Measurements from ENCODE around the gene ARHGEF28. TPM values are rescaled to one million over a fixed set of nuclear protein-coding genes. Genes with fewer than 3 reads are reported as not detected.

ARHGEF28 gene
- total RNA-seq, 1 experiment from 2014 or later, result 0.57 TPM

DNA sequence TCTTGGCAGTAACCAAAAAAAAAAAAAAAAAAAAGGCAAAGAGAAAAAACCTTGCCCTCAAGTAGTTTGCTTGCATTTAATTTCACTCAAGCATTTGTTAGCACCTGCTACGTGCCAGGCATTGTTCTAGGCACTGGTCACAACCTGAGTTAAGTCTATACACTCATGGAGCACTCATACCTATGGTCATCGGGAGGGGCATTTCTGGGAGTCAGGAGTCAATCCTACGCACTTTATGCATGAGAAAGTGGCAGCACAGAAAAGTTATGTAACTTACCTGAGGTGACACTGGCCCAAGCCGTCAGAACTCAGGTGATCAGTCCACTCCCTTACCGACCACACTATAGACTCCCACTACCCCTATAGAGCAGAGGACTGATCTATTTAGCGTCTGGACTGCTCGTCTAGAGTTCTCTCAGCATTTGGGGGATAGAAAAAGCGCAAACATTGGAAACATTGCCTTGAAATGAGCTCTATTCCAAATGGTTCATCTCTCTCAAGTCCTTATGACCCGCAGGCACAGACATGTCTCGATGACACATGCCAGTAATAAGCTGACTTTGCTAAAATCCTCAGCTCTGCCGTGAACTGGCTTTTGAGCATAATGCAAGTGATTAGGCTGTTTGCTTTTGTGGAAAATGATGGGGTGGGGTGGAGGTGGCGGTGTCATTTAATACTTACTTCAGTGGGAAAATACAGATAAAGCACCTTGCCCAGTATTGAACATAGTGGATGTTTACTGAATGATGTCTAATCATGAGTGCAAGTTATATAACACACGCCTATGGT is 160.2 kb downstream of the ARHGEF28 start:
- Histone ChIP-seq H3K9ac (ENCODE audit: extremely low read depth, insufficient read length, low read length) (no peak overlapping the region), H3K18ac (ENCODE audit: insufficient read length, low read depth, low read length) (no peak overlapping the region), H3K27me3 (ENCODE audit: insufficient read depth, low read length) (no peaks in the 10 kb centered on the region), H3K79me1 (ENCODE audit: insufficient read depth, low read depth, low read length, poor library complexity, severe bottlenecking) (no peaks in the 10 kb centered on the region), H3K9me3 (ENCODE audit: control insufficient read depth, low read depth, low read length) (no peaks in the 10 kb centered on the region), H2AFZ (ENCODE audit: low read length) (no peak overlapping the region), H3K27ac (ENCODE audit: insufficient read length, low read depth, low read length) (no peak overlapping the region), H2BK20ac (ENCODE audit: low read depth, low read length, poor library complexity, severe bottlenecking) (no peak overlapping the region), H3K4ac (ENCODE audit: low read depth, low read length) (no peak overlapping the region), H3K4me1 (ENCODE audit: insufficient read depth, low read length) (no peaks in the 10 kb centered on the region), H4K20me1 (ENCODE audit: control insufficient read depth, insufficient read depth, insufficient read length) (no peaks in the 10 kb centered on the region), H2BK5ac (ENCODE audit: insufficient read length, low read length) (no peak overlapping the region), H2BK12ac (ENCODE audit: insufficient read length, low read depth, low read length) (no peak overlapping the region), H4K8ac (replicated peaks; ENCODE audit: insufficient read length, low read depth, low read length) (no peak overlapping the region), H4K91ac (ENCODE audit: insufficient read length, low read depth, low read length) (no peak overlapping the region), H3K23me2 (ENCODE audit: insufficient read length, low read depth, low read length, poor library complexity, severe bottlenecking) (no peaks in the 10 kb centered on the region), H3K14ac (ENCODE audit: insufficient read depth, low read length) (no peak overlapping the region), H2AK5ac (ENCODE audit: insufficient read length, low read length) (no peak overlapping the region), H2BK120ac (ENCODE audit: low read depth, low read length, poor library complexity, severe bottlenecking) (no peak overlapping the region), H3K23ac (ENCODE audit: insufficient read length, low read depth, low read length) (no peak overlapping the region), H3K79me2 (ENCODE audit: insufficient read depth, low read length) (no peaks in the 10 kb centered on the region), H3K4me2 (ENCODE audit: insufficient read depth, insufficient read length, low read length) (no peak overlapping the region), H4K5ac (ENCODE audit: insufficient read length, low read depth, low read length) (no peak overlapping the region), H3K56ac (ENCODE audit: insufficient read length, low read depth, low read length) (no peak overlapping the region), H3T11ph (ENCODE audit: low read length) (no peak overlapping the region), H2BK15ac (ENCODE audit: low read depth, low read length) (no peak overlapping the region)
- no CpG with 5 or more reads among the region's 13 CpGs for WGBS (ENCODE audit: extremely low coverage, insufficient read length, low lambda C conversion rate)
- DNase-seq, result no peak
- no peak overlapping the region for H3K27ac Mint-ChIP-seq
- no peaks in the 10 kb centered on the region for H3K4me1 Mint-ChIP-seq
- peaks cover 7% of the 10 kb centered on the region for H3K27me3 Mint-ChIP-seq (ENCODE audit: low read depth)
- TF ChIP-seq, protein P1, sequence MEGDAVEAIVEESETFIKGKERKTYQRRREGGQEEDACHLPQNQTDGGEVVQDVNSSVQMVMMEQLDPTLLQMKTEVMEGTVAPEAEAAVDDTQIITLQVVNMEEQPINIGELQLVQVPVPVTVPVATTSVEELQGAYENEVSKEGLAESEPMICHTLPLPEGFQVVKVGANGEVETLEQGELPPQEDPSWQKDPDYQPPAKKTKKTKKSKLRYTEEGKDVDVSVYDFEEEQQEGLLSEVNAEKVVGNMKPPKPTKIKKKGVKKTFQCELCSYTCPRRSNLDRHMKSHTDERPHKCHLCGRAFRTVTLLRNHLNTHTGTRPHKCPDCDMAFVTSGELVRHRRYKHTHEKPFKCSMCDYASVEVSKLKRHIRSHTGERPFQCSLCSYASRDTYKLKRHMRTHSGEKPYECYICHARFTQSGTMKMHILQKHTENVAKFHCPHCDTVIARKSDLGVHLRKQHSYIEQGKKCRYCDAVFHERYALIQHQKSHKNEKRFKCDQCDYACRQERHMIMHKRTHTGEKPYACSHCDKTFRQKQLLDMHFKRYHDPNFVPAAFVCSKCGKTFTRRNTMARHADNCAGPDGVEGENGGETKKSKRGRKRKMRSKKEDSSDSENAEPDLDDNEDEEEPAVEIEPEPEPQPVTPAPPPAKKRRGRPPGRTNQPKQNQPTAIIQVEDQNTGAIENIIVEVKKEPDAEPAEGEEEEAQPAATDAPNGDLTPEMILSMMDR (conservative IDR thresholded peaks at IDR 0.05), result no peak
- no peak overlapping the region for H3K4me3 Mint-ChIP-seq
- H3K36me3 Mint-ChIP-seq (ENCODE audit: insufficient read depth in 1 of 3, low read depth in 3 of 3), result no peaks in the 10 kb centered on the region
- H3K9me3 Mint-ChIP-seq, result no peaks in the 10 kb centered on the region
